ENCODE results near the gene NUDT17.
"Not testable (repeated sequence)": the region's sequence is repeated elsewhere in the genome, so short reads cannot be mapped to it uniquely, and the experiment has no call there.

The NUDT17 gene

DNA sequence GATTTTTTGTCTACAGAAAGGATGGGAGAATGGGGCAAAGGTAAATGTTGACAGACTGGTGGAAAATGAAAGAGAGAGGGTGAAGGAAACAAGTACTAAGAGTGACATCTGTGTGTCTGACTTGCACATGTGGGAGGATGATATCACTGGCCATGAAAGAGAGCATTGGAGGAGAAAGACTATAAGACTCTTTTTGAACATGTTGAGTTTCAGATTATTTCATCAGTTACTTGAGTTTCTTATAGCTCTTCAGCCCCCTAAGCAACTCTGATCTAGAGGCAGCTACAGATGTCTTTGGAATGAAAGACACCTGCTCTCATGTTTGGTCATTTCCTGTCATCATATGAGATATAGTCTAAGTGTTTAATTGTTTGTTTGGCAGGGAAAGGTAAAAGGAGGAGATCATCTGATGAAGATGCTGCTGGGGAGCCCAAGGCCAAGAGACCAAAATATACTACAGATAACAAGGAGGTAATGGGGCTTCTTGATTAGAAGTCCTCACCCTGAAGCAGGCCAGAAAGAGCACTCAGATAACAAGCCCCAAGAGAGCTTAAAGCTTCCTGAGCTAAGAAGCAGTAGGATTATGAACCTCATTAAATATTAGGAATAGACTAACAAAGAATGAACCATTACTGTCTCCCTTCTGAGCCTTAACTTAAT, 16.9 kb upstream of the NUDT17 start:
- TF ChIP-seq CTCF (IDR thresholded peaks at IDR 0.05; ENCODE audit: insufficient read depth, low read depth, low read length, missing control alignments): no peak
- peak; percentile 38 for DNase-seq (ENCODE audit: low read depth)
- H3K4me3 ChIP-seq (ENCODE audit: low read depth, low read length): no peak overlapping the region

DNA sequence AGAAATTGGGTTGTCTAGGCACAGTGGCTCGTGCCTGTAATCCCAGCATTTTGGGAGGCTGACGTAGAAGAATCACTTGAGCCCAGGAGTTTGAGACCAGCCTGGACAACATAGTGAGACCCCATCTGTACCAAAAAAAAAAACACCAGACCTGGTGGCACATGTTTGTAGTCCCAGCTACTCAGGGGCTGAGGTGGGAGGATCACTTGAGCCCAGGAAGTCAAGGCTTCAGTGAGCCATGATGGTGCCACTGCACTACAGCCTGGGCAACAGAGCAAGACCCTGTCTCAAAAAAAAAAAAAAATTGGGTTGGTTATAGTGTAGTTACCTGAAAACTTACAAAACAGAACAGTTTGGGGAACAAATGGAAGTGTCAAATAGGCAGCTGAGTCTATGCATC, 14.6 kb upstream of the NUDT17 start:
- not testable (repeated sequence) for DNase-seq (ENCODE audit: low read depth); H3K4me3 ChIP-seq (ENCODE audit: low read depth, low read length)

- no peak for TF ChIP-seq CTCF (IDR thresholded peaks at IDR 0.05; ENCODE audit: insufficient read depth, low read depth, low read length, missing control alignments)
- DNase-seq (ENCODE audit: low read depth): no peak
- H3K4me3 ChIP-seq (ENCODE audit: low read depth, low read length): no peak overlapping the region
Observed at GRCh38 chr1:145837656-145838055, 7.8 kb upstream of the NUDT17 start.

GRCh38 chr1:145843031-145843430, 2.4 kb upstream of the NUDT17 start:
- TF ChIP-seq CTCF (IDR thresholded peaks at IDR 0.05; ENCODE audit: insufficient read depth, low read depth, low read length, missing control alignments): no peak
- DNase-seq (ENCODE audit: low read depth): no peak
- H3K4me3 ChIP-seq (ENCODE audit: low read depth, low read length): no peak overlapping the region

GRCh38 chr1:145845144-145845513, 301 bp upstream of the NUDT17 start:
- TF ChIP-seq CTCF (IDR thresholded peaks at IDR 0.05; ENCODE audit: insufficient read depth, low read depth, low read length, missing control alignments): no peak
- peak overlapping the region; percentile 65 for H3K4me3 ChIP-seq (ENCODE audit: low read depth, low read length)
- DNase-seq (ENCODE audit: low read depth): peak; percentile 74

DNA sequence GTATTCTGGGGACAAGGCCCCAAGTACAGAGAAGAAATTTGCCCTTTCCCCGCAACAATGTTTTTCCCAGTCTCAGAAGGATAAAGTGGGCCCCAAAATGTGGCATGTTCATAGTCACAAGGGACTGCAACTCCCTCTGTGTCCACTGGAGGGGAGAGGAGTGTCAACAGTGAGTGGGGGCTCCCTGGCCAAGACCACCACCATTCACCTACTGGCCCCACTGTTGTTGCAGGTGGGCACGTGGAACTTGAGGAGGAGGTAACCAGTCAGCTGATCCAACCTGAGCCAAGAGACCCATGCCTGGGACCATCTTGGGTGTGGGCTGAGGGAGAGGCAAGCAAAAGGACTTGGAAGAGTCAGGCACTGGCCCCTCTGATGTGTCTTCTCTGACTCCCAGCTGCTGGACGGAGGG, 777 bp downstream of the NUDT17 start:
- TF ChIP-seq CTCF (IDR thresholded peaks at IDR 0.05; ENCODE audit: insufficient read depth, low read depth, low read length, missing control alignments): peak; percentile 75
- peak overlapping the region; percentile 65 for H3K4me3 ChIP-seq (ENCODE audit: low read depth, low read length)
- DNase-seq (ENCODE audit: low read depth): peak; percentile 52

DNA sequence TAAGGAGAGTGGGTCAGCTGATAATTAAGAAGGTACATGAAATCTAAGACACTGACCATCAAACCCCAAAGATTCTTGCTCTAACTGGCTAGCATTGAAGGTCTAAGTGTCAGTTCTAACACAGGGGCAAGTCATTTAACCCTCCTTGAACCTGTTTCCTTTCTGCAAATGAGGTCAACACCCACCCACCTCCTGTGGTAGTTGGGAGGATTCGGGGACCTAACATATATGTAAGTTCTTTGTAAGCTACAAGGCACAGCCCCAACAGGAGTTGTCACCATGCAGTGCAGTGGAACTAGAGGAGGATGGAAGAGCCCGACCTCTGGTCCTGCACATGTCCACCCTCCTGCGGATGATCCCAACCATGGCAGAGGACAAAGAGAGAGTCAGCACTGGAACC, 2.4 kb downstream of the NUDT17 start:
- no peak overlapping the region for H3K4me3 ChIP-seq (ENCODE audit: low read depth, low read length)
- no peak for DNase-seq (ENCODE audit: low read depth)
- TF ChIP-seq CTCF (IDR thresholded peaks at IDR 0.05; ENCODE audit: insufficient read depth, low read depth, low read length, missing control alignments): no peak

Data from GM12865 (cell line).